Stimulated activated CD4-positive, alpha-beta T cell treated with anti-CD3 and anti-CD28 coated beads, Interleukin-15, amount 100 ng/mL, for 24 hours (primary cell): Measurements from ENCODE around the gene DCDC2.
"Not testable (repeated sequence)": the region's sequence is repeated elsewhere in the genome, so short reads cannot be mapped to it uniquely, and the experiment has no call there.

Experiments
- DNase-seq: peaks from one replicate; pipeline ENCODE4 v3.0.0-alpha.2; 2020

DCDC2 gene

GRCh38 chr6:24357336-24358218 lies at the start of gene DCDC2:
TSS of gene DCDC2 (minus strand) at chr6:24358059. CDS start at chr6:24357750, 309 bp downstream.
- peak; percentile 52 for DNase-seq

GRCh38 chr6:24405262-24405661 lies 47.4 kb upstream of the DCDC2 start:
- DNase-seq: no peak

GRCh38 chr6:24403501-24403824 lies 45.6 kb upstream of the DCDC2 start:
- no peak for DNase-seq

- DNase-seq: peak; percentile 85
Measured at GRCh38 chr6:24402697-24403500, 45.0 kb upstream of the DCDC2 start, which contains the start of gene MRS2. TSS of gene MRS2 (plus strand) at chr6:24402936. CDS start at chr6:24403047, 111 bp downstream.

- DNase-seq: no peak
Measured at GRCh38 chr6:24401458-24401857, 43.6 kb upstream of the DCDC2 start.

GRCh38 chr6:24400045-24401039 lies 42.5 kb upstream of the DCDC2 start:
- DNase-seq: not testable (repeated sequence)

- no peak for DNase-seq
Measured at GRCh38 chr6:24397631-24398030, 39.8 kb upstream of the DCDC2 start.

GRCh38 chr6:24396824-24397223 lies 39.0 kb upstream of the DCDC2 start:
- no peak for DNase-seq

- DNase-seq: no peak
Measured at GRCh38 chr6:24394780-24395437, 37.0 kb upstream of the DCDC2 start.

- no peak for DNase-seq
Measured at GRCh38 chr6:24394061-24394779, 36.4 kb upstream of the DCDC2 start.

- no peak for DNase-seq
Measured at GRCh38 chr6:24391756-24392405, 34.0 kb upstream of the DCDC2 start.

- DNase-seq: no peak
Measured at GRCh38 chr6:24391208-24391607, 33.3 kb upstream of the DCDC2 start.

GRCh38 chr6:24387818-24388217 lies 30.0 kb upstream of the DCDC2 start:
- no peak for DNase-seq

GRCh38 chr6:24385536-24386269 lies 27.8 kb upstream of the DCDC2 start:
- DNase-seq: no peak

- DNase-seq: not testable (repeated sequence)
Measured at GRCh38 chr6:24384369-24385130, 26.7 kb upstream of the DCDC2 start.

GRCh38 chr6:24382891-24383494 lies 25.1 kb upstream of the DCDC2 start:
- DNase-seq: not testable (repeated sequence)

- no peak for DNase-seq
Measured at GRCh38 chr6:24382220-24382540, 24.3 kb upstream of the DCDC2 start.

- DNase-seq: no peak
Measured at GRCh38 chr6:24381476-24382219, 23.8 kb upstream of the DCDC2 start.
